H1 (cell line): ENCODE data around the gene SMG9. TPM values are rescaled to one million over a fixed set of nuclear protein-coding genes. Genes with fewer than 3 reads are reported as not detected.
A peak's percentile ranks its signal among the peaks of the same experiment; 100 is the strongest.

Source experiments
- CTCF ChIA-PET: fragments of 300-600 bp; sonication (Branson Sonifier 250); formaldehyde crosslinking; loops from one replicate; lab custom pipeline; 2021; ENCODE audit not compliant: partially characterized antibody; lab: Charles Lee
- POLR2A ChIA-PET: fragments of 300-600 bp; sonication (Branson Sonifier 250); formaldehyde crosslinking; loops from one replicate; lab custom pipeline; 2021; ENCODE audit warnings: inconsistent platforms; ENCODE audit not compliant: partially characterized antibody; lab: Charles Lee
- DNase-seq, 2 experiments: peaks; one replicate each; pipeline versions ENCODE4 v3.0.0 to v3.0.0-alpha.2; 2010 to 2022; ENCODE audit warnings: low spot score in 2 of 2, low read depth in 1 of 2, mixed read lengths in 1 of 2
- FAIRE-seq: peaks from 2 replicates; lab custom pipeline; 2011; peaks lifted over from hg19 to GRCh38; lab: Jason Lieb, UNC
- H2AFZ ChIP-seq: 2 replicates; pipeline ENCODE4 v1.8.1; 2012; ENCODE audit warnings: low read length, inconsistent platforms
- H2AK5ac ChIP-seq: 2 replicates; pipeline ENCODE4 v1.6.1; 2013; ENCODE audit warnings: low read depth, low read length
- H2BK120ac ChIP-seq: replicated peaks from 2 replicates; pipeline ENCODE3; 2013; ENCODE audit warnings: low read depth, low read length, inconsistent platforms
- H2BK12ac ChIP-seq: 2 replicates; pipeline ENCODE4 v1.6.1; 2013; ENCODE audit warnings: low read depth, low read length
- H2BK15ac ChIP-seq: 2 replicates; pipeline ENCODE4 v1.6.1; 2013; ENCODE audit warnings: low read length
- H2BK20ac ChIP-seq: 2 replicates; pipeline ENCODE4 v1.6.1; 2013; ENCODE audit warnings: low read length
- H2BK5ac ChIP-seq: 2 replicates; pipeline ENCODE4 v1.6.1; 2013; ENCODE audit warnings: low read depth, low read length
- H3K14ac ChIP-seq: 2 replicates; pipeline ENCODE4 v1.6.1; 2013; ENCODE audit warnings: inconsistent platforms; ENCODE audit not compliant: insufficient read length
- H3K18ac ChIP-seq: 2 replicates; pipeline ENCODE4 v1.6.1; 2013; ENCODE audit warnings: low read length; ENCODE audit errors: extremely low read depth
- H3K23ac ChIP-seq: 2 replicates; pipeline ENCODE4 v1.6.1; 2013; ENCODE audit warnings: inconsistent platforms; ENCODE audit not compliant: insufficient read length
- H3K23me2 ChIP-seq: 2 replicates; pipeline ENCODE4 v1.6.1; 2013; ENCODE audit warnings: low read depth, low read length
- H3K27ac ChIP-seq: 2 replicates; pipeline ENCODE4 v1.6.1; 2011; ENCODE audit warnings: low read depth, low read length, inconsistent platforms
- H3K27me3 ChIP-seq, 4 experiments: replicated peaks in 1 of 4; 1 replicate in 1 of 4; 2 replicates in 3 of 4; pipeline versions ENCODE4 v1.6.1 to v1.8.1; 2011 to 2013; ENCODE audit warnings: low read length in 3 of 4, mild to moderate bottlenecking in 3 of 4, inconsistent platforms in 2 of 4, mixed read lengths in 2 of 4, moderate library complexity in 1 of 4; ENCODE audit not compliant: control insufficient read depth in 3 of 4, insufficient read depth in 3 of 4; ENCODE audit errors: extremely low read depth in 1 of 4
- H3K36me3 ChIP-seq, 4 experiments: 2 replicates each; pipeline versions ENCODE4 v1.6.1 to v1.8.1; 2011 to 2013; ENCODE audit warnings: mild to moderate bottlenecking in 4 of 4, low read length in 3 of 4, moderate library complexity in 2 of 4, control low read depth in 1 of 4, inconsistent platforms in 1 of 4; ENCODE audit not compliant: insufficient read depth in 4 of 4, control insufficient read depth in 2 of 4
- H3K4ac ChIP-seq: replicated peaks from 2 replicates; pipeline ENCODE3; 2013; ENCODE audit warnings: low read length, low read depth, mixed read lengths, inconsistent platforms; ENCODE audit not compliant: insufficient read length
- H3K4me1 ChIP-seq, 4 experiments: replicated peaks in 1 of 4; 1 replicate in 1 of 4; 2 replicates in 3 of 4; pipeline versions ENCODE4 v1.6.1 to v1.8.1; 2011 to 2013; ENCODE audit warnings: low read length in 3 of 4, inconsistent platforms in 2 of 4, mixed read lengths in 1 of 4; ENCODE audit not compliant: insufficient read depth in 4 of 4, control insufficient read depth in 3 of 4
- H3K4me2 ChIP-seq, 2 experiments: 2 replicates each; pipeline versions ENCODE4 v1.6.1 to v1.8.1; 2011 to 2013; ENCODE audit warnings: low read depth in 2 of 2, low read length in 2 of 2, control low read depth in 1 of 2, inconsistent platforms in 1 of 2, mild to moderate bottlenecking in 1 of 2; ENCODE audit not compliant: insufficient read depth in 1 of 2
- H3K4me3 ChIP-seq, 4 experiments: fragments of 200-600, 300-600 bp in 1 of 4; sonication (generic), shearing (Covaris generic), sonication (Bioruptor Twin) in 1 of 4; 2 replicates each; pipeline versions ENCODE4 v1.5.1 to v1.8.1; 2011 to 2016; ENCODE audit warnings: low read length in 4 of 4, low read depth in 3 of 4, control low read depth in 2 of 4, inconsistent platforms in 2 of 4, mild to moderate bottlenecking in 2 of 4, mixed read lengths in 1 of 4, moderate library complexity in 1 of 4; ENCODE audit not compliant: insufficient read depth in 2 of 4; ENCODE audit errors: extremely low read depth in 1 of 4
- H3K56ac ChIP-seq: replicated peaks from 2 replicates; pipeline ENCODE3; 2013; ENCODE audit warnings: low read depth, mild to moderate bottlenecking, mixed read lengths, low read length, inconsistent platforms; ENCODE audit not compliant: insufficient read length
- H3K79me1 ChIP-seq: 2 replicates; pipeline ENCODE4 v1.6.1; 2013; ENCODE audit warnings: low read depth, low read length, control low read depth
- H3K79me2 ChIP-seq, 2 experiments: 2 replicates each; pipeline versions ENCODE4 v1.6.1 to v1.8.1; 2012 to 2013; ENCODE audit warnings: low read length in 2 of 2, mild to moderate bottlenecking in 2 of 2, inconsistent platforms in 1 of 2; ENCODE audit not compliant: insufficient read depth in 2 of 2, control insufficient read depth in 1 of 2
- H3K9ac ChIP-seq, 4 experiments: replicated peaks in 1 of 4; 1 replicate in 1 of 4; 2 replicates in 3 of 4; pipeline versions ENCODE4 v1.6.1 to v1.8.1; 2011 to 2013; ENCODE audit warnings: low read depth in 3 of 4, low read length in 3 of 4, control low read depth in 2 of 4, mild to moderate bottlenecking in 2 of 4, moderate library complexity in 2 of 4, inconsistent platforms in 1 of 4; ENCODE audit errors: extremely low read depth in 1 of 4
- H3K9me3 ChIP-seq, 2 experiments: 2 replicates each; pipeline versions ENCODE4 v1.6.1 to v1.8.1; 2012 to 2013; ENCODE audit warnings: mild to moderate bottlenecking in 2 of 2, moderate library complexity in 2 of 2, control low read depth in 1 of 2, inconsistent platforms in 1 of 2, low read depth in 1 of 2, low read length in 1 of 2, mixed read lengths in 1 of 2; ENCODE audit not compliant: insufficient read depth in 2 of 2
- H4K20me1 ChIP-seq, 2 experiments: replicated peaks in 1 of 2; 2 replicates each; pipeline versions ENCODE3 to v1.8.1; 2011 to 2013; ENCODE audit warnings: inconsistent platforms in 2 of 2, low read length in 2 of 2, mild to moderate bottlenecking in 1 of 2; ENCODE audit not compliant: insufficient read depth in 2 of 2, control insufficient read depth in 1 of 2
- H4K5ac ChIP-seq: 2 replicates; pipeline ENCODE4 v1.6.1; 2013; ENCODE audit warnings: low read length, low read depth, mixed read lengths, inconsistent platforms; ENCODE audit not compliant: insufficient read length
- H4K8ac ChIP-seq: 2 replicates; pipeline ENCODE4 v1.8.0; 2013; ENCODE audit warnings: mild to moderate bottlenecking, moderate library complexity, low read length, inconsistent platforms; ENCODE audit not compliant: insufficient read depth; ENCODE audit errors: extremely low read depth
- H4K91ac ChIP-seq: replicated peaks from 2 replicates; pipeline ENCODE3; 2013; ENCODE audit warnings: low read length, mixed read lengths, inconsistent platforms; ENCODE audit not compliant: insufficient read length
- ASH2L ChIP-seq: fragments of 200-600, 300-600 bp; sonication (generic); IDR thresholded peaks from one replicate; pipeline ENCODE4 v1.7.1; 2017; ENCODE audit warnings: low read length
- BCL11A ChIP-seq, 2 experiments: IDR thresholded peaks; one replicate each; pipeline ENCODE4 v1.6.1; 2011; ENCODE audit warnings: low read depth in 2 of 2, low read length in 2 of 2, mild to moderate bottlenecking in 2 of 2
- EGR1 ChIP-seq: IDR thresholded peaks from 2 replicates; pipeline ENCODE4 v1.6.1; 2011; ENCODE audit warnings: low read depth, low read length, borderline replicate concordance
- KDM4A ChIP-seq: IDR thresholded peaks from one replicate; pipeline ENCODE4 v1.7.1; 2012; ENCODE audit warnings: low read depth, mild to moderate bottlenecking, moderate library complexity, low read length, inconsistent platforms; ENCODE audit not compliant: severe bottlenecking
- NRF1 ChIP-seq: IDR thresholded peaks from 2 replicates; pipeline ENCODE4 v1.6.1; 2011; ENCODE audit warnings: mild to moderate bottlenecking, low read depth, low read length, improper control_type of control experiment
- RBBP5 ChIP-seq: IDR thresholded peaks from 2 replicates; pipeline ENCODE4 v1.7.1; 2012; ENCODE audit warnings: low read depth, mild to moderate bottlenecking, inconsistent platforms, low read length, moderate library complexity, borderline replicate concordance
- SAP30 ChIP-seq: fragments of 300-600 bp; sonication (generic); IDR thresholded peaks from 2 replicates; pipeline ENCODE4 v1.7.1; 2012; ENCODE audit warnings: low read length, moderate library complexity, mild to moderate bottlenecking, inconsistent platforms; ENCODE audit not compliant: insufficient read depth, insufficient replicate concordance
- SIN3A ChIP-seq, 2 experiments: IDR thresholded peaks in 1 of 2; conservative IDR thresholded peaks in 1 of 2; 2 replicates each; pipeline ENCODE4 v1.6.1; 2011 to 2012; ENCODE audit warnings: low read length in 2 of 2, improper control_type of control experiment in 1 of 2, low read depth in 1 of 2, mild to moderate bottlenecking in 1 of 2
- TCF12 ChIP-seq: IDR thresholded peaks from 2 replicates; pipeline ENCODE4 v1.6.1; 2011; ENCODE audit warnings: low read depth, mild to moderate bottlenecking, low read length
- TEAD4 ChIP-seq: IDR thresholded peaks from 2 replicates; pipeline ENCODE4 v1.6.1; 2012; ENCODE audit warnings: low read depth, low read length, inconsistent platforms, mixed read lengths
- WGBS, 2 experiments: shearing (Covaris generic) in 1 of 2; methylation state at CpG; one replicate each; pipeline versions ENCODE4 v1.1.6 to v1.1.7; 2013 to 2015; ENCODE audit warnings: low lambda C conversion rate in 2 of 2, mixed read lengths in 2 of 2, inconsistent platforms in 1 of 2, low coverage in 1 of 2, missing lambda C conversion rate in 1 of 2; ENCODE audit not compliant: insufficient replicate concordance in 2 of 2, insufficient coverage in 1 of 2, insufficient read length in 1 of 2; ENCODE audit errors: extremely low coverage in 1 of 2, missing lambda C conversion rate in 1 of 2; 5-methylcytosine and 5-hydroxymethylcytosine counted together
- polyA plus RNA-seq, 7 experiments: library from polyadenylated mRNA; depleted of rRNA in 3 of 7; stranded (reverse) in 5 of 7; unstranded in 2 of 7; fragments of >200 nt in 5 of 7; fragments of 200-250 nt in 2 of 7; gene quantifications; 1 replicate in 5 of 7; 2 replicates in 1 of 7; 4 replicates in 1 of 7; pipeline versions ENCODE4 v1.2.1 to v1.2.3, GENCODE V29; 2011 to 2013; ENCODE audit warnings: missing spikeins in 2 of 7, mixed read lengths in 2 of 7
- total RNA-seq: library from RNA; stranded (reverse); fragmentation: NEBNext Ultra II Directional; extraction: Animal tissue kit (Norgen Biotek cat#: 25700); gene quantifications from 2 replicates; pipeline ENCODE4 v1.2.1, GENCODE V29; 2021
- TF ChIP-seq, protein P1 (sequence below): IDR thresholded peaks from 2 replicates; pipeline ENCODE4 v1.6.1; 2012; ENCODE audit warnings: inconsistent platforms

The SMG9 gene
- total and polyA plus RNA-seq, 2 of the 8 experiments (the other 6 are each of a cell fraction or from before 2014, with no cell fraction given): 20.4 to 28.7 TPM

DNA sequence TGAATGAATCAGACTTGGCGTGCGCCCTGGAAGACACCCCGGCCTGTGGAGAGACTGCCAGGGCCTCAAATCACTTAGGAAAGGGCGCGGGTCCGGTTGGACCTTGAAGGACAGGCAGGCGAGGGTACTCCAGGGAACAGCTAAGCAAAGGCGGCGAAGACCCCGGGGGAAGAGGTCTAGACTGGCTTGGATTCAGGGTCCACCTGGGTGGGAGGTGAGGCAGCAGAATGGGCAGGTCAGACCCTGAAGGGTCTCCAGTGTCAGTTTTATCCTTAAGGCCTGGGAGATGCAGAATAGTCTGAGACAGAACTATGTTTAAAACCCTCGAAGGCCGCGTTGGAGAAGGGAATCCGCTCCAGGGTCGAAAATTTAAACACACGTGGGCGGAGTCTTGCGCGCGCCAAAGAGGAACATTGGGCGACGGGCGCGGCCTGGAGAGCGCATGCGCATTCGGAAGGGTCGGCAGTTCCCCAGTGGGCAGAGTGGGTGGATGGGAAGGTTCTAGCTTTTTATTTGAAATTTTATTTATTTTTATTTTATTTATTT lies 567 bp upstream of the SMG9 start:
- POLR2A ChIA-PET: interaction anchor here (0.9 to 5.4 kb wide), 10 partner anchors 10 to 88 kb away, joined by 3 to 33 read pairs (median 4); no protein-coding TSS in a partner anchor
- Histone ChIP-seq H3K9ac (peak overlapping the region in 3 of 4 experiments; percentile 84 to 94 (median 88); a peak in 6 of 7 replicates), H3K27ac (peak overlapping the region; percentile 90)
- TF ChIP-seq ASH2L (peak; percentile 13), RBBP5 (no peak), SAP30 (no peak), BCL11A (IDR thresholded peaks at IDR 0.05; ENCODE audit: low read depth in 2 of 2, low read length in 2 of 2) (no peak), TEAD4 (no peak), TCF12 (no peak), NRF1 (no peak; the same call in 1 of the 2 replicates), SIN3A (conservative IDR thresholded peaks at IDR 0.05 in 1 of 2, IDR thresholded peaks at IDR 0.05 in 1 of 2; ENCODE audit: low read depth in 1 of 2, low read length in 2 of 2) (peak in 1 of 2 experiments; percentile 19; a peak in 1 of 4 replicates), KDM4A (peak; percentile 44), EGR1 (no peak)
- TF ChIP-seq, protein P1, sequence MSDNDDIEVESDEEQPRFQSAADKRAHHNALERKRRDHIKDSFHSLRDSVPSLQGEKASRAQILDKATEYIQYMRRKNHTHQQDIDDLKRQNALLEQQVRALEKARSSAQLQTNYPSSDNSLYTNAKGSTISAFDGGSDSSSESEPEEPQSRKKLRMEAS: peak; percentile 90

More for the DNA sequence above, 567 bp upstream of the SMG9 start:
- Histone ChIP-seq H4K20me1 (no peaks in the 10 kb centered on the region), H3K9me3 (no peaks in the 10 kb centered on the region), H3K56ac (peak overlapping the region; percentile 85), H3K4me3 (peak overlapping the region; percentile 67 to 88 (median 76)), H3K4me1 (no peaks in the 10 kb centered on the region; a peak in 1 of 7 replicates), H3K23ac (no peak overlapping the region), H3K14ac (no peak overlapping the region), H4K5ac (peak overlapping the region; percentile 67), H2BK5ac (peak overlapping the region; percentile 55), H2BK12ac (no peak overlapping the region), H4K8ac (peak overlapping the region; percentile 91; the same call in 1 of the 2 replicates), H3K79me2 (peaks cover 0 to 13% of the 10 kb centered on the region in 2 experiments; a peak in 1 of 4 replicates), H3K27me3 (no peaks in the 10 kb centered on the region), H2AK5ac (peak overlapping the region; percentile 91; the same call in 1 of the 2 replicates), H3K79me1 (peaks cover 3% of the 10 kb centered on the region; the same call in 1 of the 2 replicates), H2BK20ac (no peak overlapping the region), H3K23me2 (peaks cover 4% of the 10 kb centered on the region; the same call in 1 of the 2 replicates), H3K18ac (peak overlapping the region; percentile 99), H3K4me2 (peak overlapping the region; percentile 77 to 88), H3K36me3 (peaks cover 0 to 8% (median 4%) of the 10 kb centered on the region in 4 experiments; a peak in 3 of 8 replicates), H4K91ac (peak overlapping the region; percentile 99), H3K4ac (peak overlapping the region; percentile 97), H2AFZ (peak overlapping the region; percentile 1; the same call in 1 of the 2 replicates), H2BK15ac (peak overlapping the region; percentile 61; the same call in 1 of the 2 replicates), H2BK120ac (peak overlapping the region; percentile 79)
- CTCF ChIA-PET: interaction anchor here (9.0 to 30.4 kb wide), 2 partner anchors 11 to 24 kb away, joined by 64 to 703 read pairs; partner anchors contain the start of gene KCNN4
- WGBS, 2 experiments: 3% methylated on average over 28 of the region's 28 CpGs; no CpG with 5 or more reads in 1 of the 2 experiments
- FAIRE-seq (no peak), DNase-seq (peak in 1 of 2 experiments; percentile 78)
